Measurements from ENCODE around the gene RD3L. TPM values are rescaled to one million over a fixed set of nuclear protein-coding genes. Genes with fewer than 3 reads are reported as not detected.

The RD3L gene
- total RNA-seq, 1 donor from 2014 or later, result not detected

DNA sequence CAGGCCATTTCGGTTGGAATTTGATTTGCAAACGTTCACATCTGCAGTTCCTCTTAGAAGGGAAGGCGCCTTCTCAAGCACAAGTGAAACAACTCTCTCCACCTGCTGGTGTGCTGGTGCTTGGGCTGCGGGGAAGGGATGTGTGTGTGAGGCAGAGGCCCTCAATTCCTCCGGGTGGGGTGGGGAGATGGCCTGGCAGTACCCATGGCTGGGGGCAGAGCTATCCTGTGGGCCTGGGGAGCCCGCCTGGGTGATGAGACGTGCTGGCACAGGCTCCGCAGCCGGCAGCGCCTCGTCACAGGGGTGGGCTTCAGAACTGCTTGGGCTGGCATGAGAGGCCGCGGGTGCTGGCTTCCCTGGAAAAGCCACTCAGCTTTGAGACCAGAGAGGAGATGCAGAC is 43.0 kb downstream of the RD3L start:
- Mint-ChIP-seq H3K4me3 (ENCODE audit: unreplicated experiment) (no peak overlapping the region), H3K36me3 (ENCODE audit: low read depth) (peaks cover 2% of the 10 kb centered on the region), H3K9me3 (ENCODE audit: low read depth) (no peaks in the 10 kb centered on the region), H3K27ac (ENCODE audit: unreplicated experiment) (no peak overlapping the region), H3K27me3 (ENCODE audit: low read depth) (peaks cover 2% of the 10 kb centered on the region), H3K4me1 (ENCODE audit: low read depth) (no peaks in the 10 kb centered on the region)
- TF ChIP-seq, protein P1, sequence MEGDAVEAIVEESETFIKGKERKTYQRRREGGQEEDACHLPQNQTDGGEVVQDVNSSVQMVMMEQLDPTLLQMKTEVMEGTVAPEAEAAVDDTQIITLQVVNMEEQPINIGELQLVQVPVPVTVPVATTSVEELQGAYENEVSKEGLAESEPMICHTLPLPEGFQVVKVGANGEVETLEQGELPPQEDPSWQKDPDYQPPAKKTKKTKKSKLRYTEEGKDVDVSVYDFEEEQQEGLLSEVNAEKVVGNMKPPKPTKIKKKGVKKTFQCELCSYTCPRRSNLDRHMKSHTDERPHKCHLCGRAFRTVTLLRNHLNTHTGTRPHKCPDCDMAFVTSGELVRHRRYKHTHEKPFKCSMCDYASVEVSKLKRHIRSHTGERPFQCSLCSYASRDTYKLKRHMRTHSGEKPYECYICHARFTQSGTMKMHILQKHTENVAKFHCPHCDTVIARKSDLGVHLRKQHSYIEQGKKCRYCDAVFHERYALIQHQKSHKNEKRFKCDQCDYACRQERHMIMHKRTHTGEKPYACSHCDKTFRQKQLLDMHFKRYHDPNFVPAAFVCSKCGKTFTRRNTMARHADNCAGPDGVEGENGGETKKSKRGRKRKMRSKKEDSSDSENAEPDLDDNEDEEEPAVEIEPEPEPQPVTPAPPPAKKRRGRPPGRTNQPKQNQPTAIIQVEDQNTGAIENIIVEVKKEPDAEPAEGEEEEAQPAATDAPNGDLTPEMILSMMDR (IDR thresholded peaks at IDR 0.05), result no peak
- no peak for DNase-seq (ENCODE audit: low spot score)

DNA sequence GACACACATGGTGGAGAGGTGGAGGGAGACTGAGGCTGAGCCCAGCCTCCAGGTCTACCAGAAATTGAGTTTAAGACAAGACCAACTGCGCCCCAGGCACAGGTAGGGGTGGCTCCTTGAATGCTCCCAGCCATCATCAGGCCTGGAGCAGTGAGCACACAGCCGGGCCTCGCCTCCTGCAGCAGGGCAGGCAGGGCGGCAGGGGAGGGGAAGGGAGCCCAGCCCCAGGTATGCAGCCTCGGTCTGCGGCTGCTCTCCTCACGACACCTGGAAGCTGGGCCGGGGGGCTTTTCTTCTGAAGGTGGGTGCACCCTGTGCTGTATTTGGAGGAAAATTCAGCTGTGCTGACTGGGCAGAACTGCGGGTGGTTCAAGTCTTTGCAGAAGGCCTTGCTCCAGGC is 43.6 kb downstream of the RD3L start:
- Mint-ChIP-seq H3K4me1 (ENCODE audit: low read depth) (no peaks in the 10 kb centered on the region), H3K27ac (ENCODE audit: unreplicated experiment) (no peak overlapping the region), H3K27me3 (ENCODE audit: low read depth) (peaks cover 2% of the 10 kb centered on the region), H3K36me3 (ENCODE audit: low read depth) (peaks cover 2% of the 10 kb centered on the region), H3K9me3 (ENCODE audit: low read depth) (no peaks in the 10 kb centered on the region), H3K4me3 (ENCODE audit: unreplicated experiment) (no peak overlapping the region)
- TF ChIP-seq, protein P1 (IDR thresholded peaks at IDR 0.05), result no peak
- no peak for DNase-seq (ENCODE audit: low spot score)

DNA sequence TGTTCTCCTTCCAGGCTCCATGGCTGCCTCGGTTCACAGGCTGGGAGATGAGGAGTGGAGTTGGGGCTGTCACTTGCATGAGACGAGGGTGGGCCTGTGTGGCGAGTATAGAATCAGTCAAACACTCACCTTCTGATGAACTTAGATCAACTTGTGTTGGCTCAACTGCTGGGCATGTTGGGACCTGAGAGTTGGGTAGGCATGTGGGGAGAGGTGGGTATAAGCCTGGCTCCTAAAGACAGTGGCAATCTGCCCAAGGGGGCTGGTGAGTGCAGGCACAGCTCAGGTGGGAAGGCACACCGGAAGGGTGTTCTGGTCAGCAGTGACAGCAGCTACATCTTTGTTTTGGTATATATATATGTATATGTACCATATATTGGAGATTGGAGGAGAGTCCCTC is 44.1 kb downstream of the RD3L start:
- Mint-ChIP-seq H3K9me3 (ENCODE audit: low read depth) (no peaks in the 10 kb centered on the region), H3K27me3 (ENCODE audit: low read depth) (peaks cover 2% of the 10 kb centered on the region), H3K36me3 (ENCODE audit: low read depth) (peaks cover 2% of the 10 kb centered on the region), H3K4me1 (ENCODE audit: low read depth) (no peaks in the 10 kb centered on the region), H3K27ac (ENCODE audit: unreplicated experiment) (no peak overlapping the region), H3K4me3 (ENCODE audit: unreplicated experiment) (no peak overlapping the region)
- TF ChIP-seq, protein P1 (IDR thresholded peaks at IDR 0.05), result no peak
- no peak for DNase-seq (ENCODE audit: low spot score)

DNA sequence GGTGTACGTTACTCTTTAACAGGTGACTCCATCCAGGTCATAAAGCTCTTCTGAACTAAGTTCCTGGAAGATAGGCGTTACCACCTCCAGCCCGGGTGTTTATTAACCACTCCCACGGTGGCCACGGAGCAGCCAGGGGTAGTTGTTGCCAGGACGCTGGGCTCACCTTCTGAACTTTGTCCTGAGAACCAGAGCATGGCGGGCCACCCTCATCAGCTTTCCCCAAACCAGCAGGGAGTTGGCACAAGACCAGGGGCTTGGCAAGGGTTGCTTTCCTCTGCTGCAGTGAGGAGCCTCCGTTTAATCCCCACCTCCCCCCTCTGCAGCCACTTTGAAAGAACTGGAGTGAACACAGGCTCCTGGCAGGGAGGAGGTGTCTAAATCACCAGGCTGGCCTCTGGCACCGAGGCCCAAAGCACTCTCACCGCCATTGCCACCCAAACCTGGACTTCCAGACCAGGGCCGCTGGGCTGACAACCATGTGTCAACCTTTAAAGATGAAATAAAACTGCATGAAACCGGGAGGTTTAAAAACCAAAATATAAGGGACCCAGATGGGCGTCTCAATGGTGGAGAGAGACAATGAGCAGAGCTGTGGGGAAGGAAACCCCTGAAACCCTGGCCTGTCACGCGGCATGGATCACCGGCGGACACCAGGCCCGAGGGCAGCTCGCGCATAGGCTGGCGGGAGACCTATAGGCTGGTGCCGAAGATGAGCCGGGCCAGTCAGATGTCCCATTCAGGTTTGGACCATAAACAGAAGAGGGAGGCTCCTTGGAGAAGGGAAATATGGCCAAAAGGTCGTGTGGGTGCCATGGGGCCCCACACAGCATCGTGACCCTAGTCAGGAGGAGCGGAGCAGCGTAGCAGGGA is 45.0 kb downstream of the RD3L start:
- Mint-ChIP-seq H3K4me3 (ENCODE audit: unreplicated experiment) (no peak overlapping the region), H3K27me3 (ENCODE audit: low read depth) (peaks cover 2% of the 10 kb centered on the region), H3K27ac (ENCODE audit: unreplicated experiment) (no peak overlapping the region), H3K4me1 (ENCODE audit: low read depth) (no peaks in the 10 kb centered on the region), H3K36me3 (ENCODE audit: low read depth) (peaks cover 2% of the 10 kb centered on the region), H3K9me3 (ENCODE audit: low read depth) (no peaks in the 10 kb centered on the region)
- TF ChIP-seq, protein P1 (IDR thresholded peaks at IDR 0.05), result no peak
- DNase-seq (ENCODE audit: low spot score), result no peak

DNA sequence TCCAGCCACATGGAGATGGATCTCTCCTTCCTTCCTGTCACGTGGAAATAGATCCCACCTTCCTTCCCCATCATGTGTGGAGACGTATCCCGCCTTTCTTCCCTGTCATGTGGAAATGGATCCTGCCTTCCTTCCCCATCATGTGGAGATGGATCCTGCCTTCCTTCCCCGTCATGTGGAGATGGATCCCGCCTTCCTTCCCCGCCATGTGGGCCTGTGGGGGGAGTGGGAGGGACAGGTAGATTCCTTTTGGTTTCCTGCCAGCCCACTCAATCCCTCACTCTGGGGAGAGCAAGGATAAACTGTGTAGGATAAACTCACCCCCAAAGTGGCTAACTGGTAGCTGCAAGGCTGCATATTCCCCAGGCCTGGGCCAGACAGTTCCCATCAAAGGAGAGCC is 45.8 kb downstream of the RD3L start:
- Mint-ChIP-seq H3K27ac (ENCODE audit: unreplicated experiment) (no peak overlapping the region), H3K4me1 (ENCODE audit: low read depth) (no peaks in the 10 kb centered on the region), H3K9me3 (ENCODE audit: low read depth) (no peaks in the 10 kb centered on the region), H3K4me3 (ENCODE audit: unreplicated experiment) (no peak overlapping the region), H3K27me3 (ENCODE audit: low read depth) (peaks cover 2% of the 10 kb centered on the region), H3K36me3 (ENCODE audit: low read depth) (peaks cover 2% of the 10 kb centered on the region)
- TF ChIP-seq, protein P1 (IDR thresholded peaks at IDR 0.05), result no peak
- DNase-seq (ENCODE audit: low spot score), result no peak
